ENCODE data around the gene LENG9. TPM values are rescaled to one million over a fixed set of nuclear protein-coding genes. Genes with fewer than 3 reads are reported as not detected.
"Not testable (repeated sequence)": the region's sequence is repeated elsewhere in the genome, so short reads cannot be mapped to it uniquely, and the experiment has no call there.

The LENG9 gene
- total RNA-seq, 2 donors from 2014 or later: 2.5 to 3.5 TPM

- Mint-ChIP-seq H3K36me3 (ENCODE audit: low read depth) (peaks cover 36% of the 10 kb centered on the region), H3K4me1 (peaks cover 25% of the 10 kb centered on the region)
- not testable (repeated sequence) for H3K27me3 ChIP-seq (ENCODE audit: control insufficient read depth, insufficient read depth, low read length, poor library complexity, severe bottlenecking); H3K4me3 Mint-ChIP-seq; H3K27ac ChIP-seq (ENCODE audit: low read depth, low read length); H3K9me3 ChIP-seq (ENCODE audit: control insufficient read depth, low read length); H3K9me3 Mint-ChIP-seq; H3K4me1 ChIP-seq (ENCODE audit: control insufficient read depth, insufficient read depth, low read length); H3K4me3 ChIP-seq (ENCODE audit: low read length); H3K9ac ChIP-seq (ENCODE audit: extremely low read depth, low read length, poor library complexity, severe bottlenecking); H3K27ac Mint-ChIP-seq; H3K27me3 Mint-ChIP-seq (ENCODE audit: insufficient read depth)
- H3K36me3 ChIP-seq (ENCODE audit: control insufficient read depth, insufficient read depth, low read length): peaks cover 23% of the 10 kb centered on the region
- peak; percentile 39 for DNase-seq
- 96% methylated on average over 9 to 15 of the region's 15 CpGs for WGBS, 2 experiments (ENCODE audit: insufficient coverage in 1 of 2, insufficient read length in 1 of 2)
- TF ChIP-seq CTCF (conservative IDR thresholded peaks at IDR 0.05): peak; percentile 52
Measured at GRCh38 chr19:54446349-54446748, 17.2 kb downstream of the LENG9 start.

- TF ChIP-seq CTCF (conservative IDR thresholded peaks at IDR 0.05): no peak
- DNase-seq: no peak
- peaks cover 36% of the 10 kb centered on the region for H3K36me3 Mint-ChIP-seq (ENCODE audit: low read depth)
- Histone ChIP-seq H3K4me1 (ENCODE audit: control insufficient read depth, insufficient read depth, low read length) (no peaks in the 10 kb centered on the region), H3K9ac (ENCODE audit: extremely low read depth, low read length, poor library complexity, severe bottlenecking) (no peak overlapping the region), H3K9me3 (ENCODE audit: control insufficient read depth, low read length) (no peaks in the 10 kb centered on the region), H3K36me3 (ENCODE audit: control insufficient read depth, insufficient read depth, low read length) (peaks cover 23% of the 10 kb centered on the region), H3K4me3 (ENCODE audit: low read length) (no peak overlapping the region), H3K27me3 (ENCODE audit: control insufficient read depth, insufficient read depth, low read length, poor library complexity, severe bottlenecking) (no peaks in the 10 kb centered on the region), H3K27ac (ENCODE audit: low read depth, low read length) (no peak overlapping the region)
- H3K4me1 Mint-ChIP-seq: peaks cover 9% of the 10 kb centered on the region
- H3K27ac Mint-ChIP-seq: no peak overlapping the region
- no peak overlapping the region for H3K4me3 Mint-ChIP-seq
- WGBS, 2 experiments (ENCODE audit: insufficient coverage in 1 of 2, insufficient read length in 1 of 2): 95 to 97% methylated on average over 4 to 7 of the region's 7 CpGs
- no peaks in the 10 kb centered on the region for H3K9me3 Mint-ChIP-seq
- no peaks in the 10 kb centered on the region for H3K27me3 Mint-ChIP-seq (ENCODE audit: insufficient read depth)
Measured at GRCh38 chr19:54444737-54445136, 18.8 kb downstream of the LENG9 start.

DNA sequence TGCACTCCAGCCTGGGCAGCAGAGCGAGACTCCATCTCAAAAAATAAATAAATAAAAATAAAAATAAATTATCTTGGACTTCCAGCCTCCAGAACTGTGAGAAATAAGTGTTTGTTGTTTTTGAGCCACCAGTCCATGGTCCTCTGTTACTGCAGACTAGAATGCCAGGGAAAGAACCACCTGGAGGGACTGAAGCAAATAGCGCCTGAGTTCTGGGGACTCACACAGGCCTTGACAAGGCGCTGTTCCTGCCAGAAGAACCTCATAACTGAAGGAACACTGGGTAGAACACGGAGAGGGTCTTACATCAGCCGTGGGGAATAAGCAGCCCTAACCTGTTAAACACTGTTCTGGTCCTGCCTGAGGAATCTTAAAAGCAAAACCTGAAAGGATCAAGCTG lies 22.9 kb downstream of the LENG9 start:
- Histone ChIP-seq H3K9ac (ENCODE audit: extremely low read depth, low read length, poor library complexity, severe bottlenecking) (no peak overlapping the region), H3K27me3 (ENCODE audit: control insufficient read depth, insufficient read depth, low read length, poor library complexity, severe bottlenecking) (no peaks in the 10 kb centered on the region), H3K9me3 (ENCODE audit: control insufficient read depth, low read length) (no peaks in the 10 kb centered on the region), H3K4me1 (ENCODE audit: control insufficient read depth, insufficient read depth, low read length) (peaks cover 4% of the 10 kb centered on the region), H3K4me3 (ENCODE audit: low read length) (no peak overlapping the region), H3K36me3 (ENCODE audit: control insufficient read depth, insufficient read depth, low read length) (peaks cover 26% of the 10 kb centered on the region), H3K27ac (ENCODE audit: low read depth, low read length) (no peak overlapping the region)
- DNase-seq: no peak
- Mint-ChIP-seq H3K27me3 (ENCODE audit: insufficient read depth) (no peaks in the 10 kb centered on the region), H3K9me3 (no peaks in the 10 kb centered on the region), H3K27ac (no peak overlapping the region), H3K4me3 (no peak overlapping the region), H3K36me3 (ENCODE audit: low read depth) (peaks cover 34% of the 10 kb centered on the region), H3K4me1 (peaks cover 4% of the 10 kb centered on the region)
- 93 to 94% methylated on average over 4 of the region's 5 CpGs for WGBS, 2 experiments (ENCODE audit: insufficient coverage in 1 of 2, insufficient read length in 1 of 2)
- no peak for TF ChIP-seq CTCF (conservative IDR thresholded peaks at IDR 0.05)
